T1000 (cell line): ENCODE data around the gene CLCA4.

Experiments
- DNase-seq: peaks from one replicate; lab custom pipeline; 2025; ENCODE audit warnings: mixed read lengths; lab: John Stamatoyannopoulos, UW

CLCA4 gene

GRCh38 chr1:86616871-86617270 is 70.0 kb downstream of the CLCA4 start:
- no peak for DNase-seq

GRCh38 chr1:86618358-86618757 is 71.5 kb downstream of the CLCA4 start:
- DNase-seq: no peak

- DNase-seq: no peak
These were observed 72.4 kb downstream of the CLCA4 start for GRCh38 chr1:86619313-86619712.

GRCh38 chr1:86621286-86621685 is 74.4 kb downstream of the CLCA4 start:
- DNase-seq: no peak
